Measurements from ENCODE around the gene RAB1A.

The RAB1A gene

GRCh38 chr2:65061146-65061909 is 68.6 kb downstream of the RAB1A start:
- DNase-seq (ENCODE audit: low spot score) = no peak

GRCh38 chr2:65059071-65059470 is 70.8 kb downstream of the RAB1A start:
- no peak for DNase-seq (ENCODE audit: low spot score)

- DNase-seq (ENCODE audit: low spot score) = no peak
These were observed 72.4 kb downstream of the RAB1A start for GRCh38 chr2:65057391-65058052.

GRCh38 chr2:65057054-65057375 is 72.9 kb downstream of the RAB1A start:
- DNase-seq (ENCODE audit: low spot score) = no peak

- peak; percentile 94 for DNase-seq (ENCODE audit: low spot score)
These were observed 73.5 kb downstream of the RAB1A start, which contains the start of gene CEP68 for GRCh38 chr2:65056215-65057053. Gene CEP68 (plus strand): TSS chr2:65056416. CDS start chr2:65069445, 13,029 bp downstream.

GRCh38 chr2:65055422-65056214 is 74.3 kb downstream of the RAB1A start:
- peak; percentile 76 for DNase-seq (ENCODE audit: low spot score)

- no peak for DNase-seq (ENCODE audit: low spot score)
These were observed 75.0 kb downstream of the RAB1A start for GRCh38 chr2:65054749-65055421.

- no peak for DNase-seq (ENCODE audit: low spot score)
These were observed 76.7 kb downstream of the RAB1A start for GRCh38 chr2:65053199-65053598.

GRCh38 chr2:65050931-65051330 is 79.0 kb downstream of the RAB1A start:
- no peak for DNase-seq (ENCODE audit: low spot score)

- no peak for DNase-seq (ENCODE audit: low spot score)
These were observed 80.8 kb downstream of the RAB1A start for GRCh38 chr2:65049010-65049639.

- no peak for DNase-seq (ENCODE audit: low spot score)
These were observed 83.1 kb downstream of the RAB1A start for GRCh38 chr2:65046633-65047407.

GRCh38 chr2:65045651-65046050 is 84.3 kb downstream of the RAB1A start:
- DNase-seq (ENCODE audit: low spot score) = no peak

GRCh38 chr2:65044097-65044735 is 85.7 kb downstream of the RAB1A start:
- no peak for DNase-seq (ENCODE audit: low spot score)

GRCh38 chr2:65043001-65043400 is 86.9 kb downstream of the RAB1A start:
- DNase-seq (ENCODE audit: low spot score) = no peak

GRCh38 chr2:65040400-65041261 is 89.3 kb downstream of the RAB1A start:
- peak; percentile 84 for DNase-seq (ENCODE audit: low spot score)

GRCh38 chr2:65039640-65040039 is 90.3 kb downstream of the RAB1A start:
- no peak for DNase-seq (ENCODE audit: low spot score)

- no peak for DNase-seq (ENCODE audit: low spot score)
These were observed 92.7 kb downstream of the RAB1A start for GRCh38 chr2:65037178-65037577.

All from D341Med (cell line).